ENCODE results near the gene REEP1. TPM values are rescaled to one million over a fixed set of nuclear protein-coding genes. Genes with fewer than 3 reads are reported as not detected.

The REEP1 gene
- total and polyA plus RNA-seq, 2 of the 4 experiments (the other 2 are of a cell fraction): under 0.01 to 0.03 TPM

DNA sequence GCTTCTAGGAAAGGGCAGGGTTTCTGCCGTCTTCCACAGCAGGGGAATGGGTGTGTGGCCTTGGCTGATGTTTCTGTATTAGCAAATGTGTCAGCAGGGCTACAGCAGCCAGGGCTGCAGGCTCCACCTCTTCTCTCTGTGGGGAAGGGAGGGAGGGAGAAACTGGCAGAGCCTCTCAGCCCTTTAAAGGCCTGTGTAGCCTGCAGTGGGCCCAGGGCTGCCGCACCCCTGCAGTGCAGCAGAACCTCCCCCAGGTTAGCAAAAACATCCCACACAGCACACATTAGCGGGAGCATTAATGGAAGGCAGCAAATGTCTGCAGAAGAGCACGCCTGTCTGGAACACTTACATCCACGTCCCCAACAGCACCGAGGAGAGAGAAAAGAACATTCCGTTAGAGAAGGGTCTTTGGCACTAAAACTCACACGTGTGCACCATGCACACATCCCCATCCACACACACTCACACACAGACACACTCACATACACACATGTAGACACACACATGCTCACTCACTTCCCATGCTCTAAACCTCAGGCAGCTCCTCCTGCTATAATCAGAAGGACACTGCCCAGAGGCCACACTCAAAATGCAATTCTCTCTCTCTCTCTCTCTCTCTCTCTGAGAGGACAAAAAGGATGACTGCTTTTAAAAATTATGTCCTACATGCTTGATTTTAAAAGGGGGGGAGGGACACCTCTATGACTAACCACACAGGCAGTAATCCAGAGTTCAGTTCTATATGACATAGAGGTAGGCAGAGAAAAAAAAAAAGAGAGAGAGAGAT lies 114.1 kb downstream of the REEP1 start:
- no peak overlapping the region for H2BK5ac ChIP-seq (ENCODE audit: low read depth, low read length, poor library complexity, severe bottlenecking)
- no peak overlapping the region for H2BK20ac ChIP-seq (ENCODE audit: low read depth, low read length)
- no peak overlapping the region for H3K56ac ChIP-seq (ENCODE audit: extremely low read depth, insufficient read depth, low read length)
- no peak overlapping the region for H2BK15ac ChIP-seq (ENCODE audit: low read depth, low read length)
- no peak overlapping the region for H3K9ac ChIP-seq (ENCODE audit: low read depth, low read length)
- CTCF ChIA-PET: no interaction called here
- 35% methylated on average over 4 of the region's 8 CpGs; no CpG with 5 or more reads in 1 of the 2 experiments for WGBS, 2 experiments (ENCODE audit: extremely low coverage in 2 of 2, insufficient read length in 1 of 2)
- dilution Hi-C loops (cut with HindIII; ENCODE audit: low sequenced_read_pairs, unreplicated experiment) (no loop called here), in situ Hi-C loops (cut with MboI; ENCODE audit: low sequenced_read_pairs) (no loop called here), intact Hi-C loops (cut with micrococcal nuclease) (loop anchor here (2.0 to 5.0 kb wide), 2 partner anchors 145 to 254 kb away; no protein-coding TSS in a partner anchor)
- H3K9me1 ChIP-seq (ENCODE audit: insufficient read depth, low read length): peaks cover 3% of the 10 kb centered on the region; the same call in 1 of the 2 replicates
- H2AK9ac ChIP-seq (replicated peaks; ENCODE audit: low read depth, low read length, poor library complexity): no peak overlapping the region
- H3K9me3 ChIP-seq (ENCODE audit: control insufficient read depth, insufficient read depth, low read length): no peaks in the 10 kb centered on the region
- peaks cover 7% of the 10 kb centered on the region for H3K4me1 ChIP-seq (ENCODE audit: control insufficient read depth, insufficient read depth, low read length)
- no TSS peak for BruUV-seq (replicated peaks)
- H3K18ac ChIP-seq (ENCODE audit: low read depth, low read length): no peak overlapping the region
- peak overlapping the region; percentile 34; the same call in 1 of the 2 replicates for H3K4me2 ChIP-seq (ENCODE audit: low read depth, low read length)
- H4K91ac ChIP-seq (ENCODE audit: insufficient read depth, low read depth, low read length): no peak overlapping the region; the same call in 1 of the 2 replicates
- H2AFZ ChIP-seq (replicated peaks; ENCODE audit: low read length, poor library complexity): peak overlapping the region; percentile 71
- H3K79me1 ChIP-seq (ENCODE audit: low read depth in 1 of 2, low read length in 2 of 2): no peaks in the 10 kb centered on the region
- POLR2A ChIA-PET (ENCODE audit: unreplicated experiment): no interaction called here
- no peak overlapping the region for H3K27ac ChIP-seq (ENCODE audit: insufficient read depth, low read length)
- no peak overlapping the region; the same call in 1 of the 2 replicates for H4K5ac ChIP-seq (ENCODE audit: low read depth, low read length)
- peaks cover 4% of the 10 kb centered on the region; the same call in 1 of the 2 replicates for H3K27me3 ChIP-seq (ENCODE audit: control insufficient read depth, insufficient read depth, low read length)
- H3K14ac ChIP-seq (replicated peaks; ENCODE audit: low read depth, low read length): 0 out of 2 replicates have a peak overlapping the region, but pooled peaks have one; percentile 26
- H2BK120ac ChIP-seq (ENCODE audit: low read depth, low read length): no peak overlapping the region
- H3K23ac ChIP-seq (ENCODE audit: low read depth, low read length): 0 out of 2 replicates have a peak overlapping the region, but pooled peaks have one; percentile 66
- H2AK5ac ChIP-seq (ENCODE audit: low read depth, low read length): no peak overlapping the region
- H3K4me3 ChIP-seq (ENCODE audit: insufficient read depth, low read depth, low read length): no peak overlapping the region
- ATAC-seq (ENCODE audit: low read depth): peak; percentile 90
- no peaks in the 10 kb centered on the region for H4K20me1 ChIP-seq (ENCODE audit: insufficient read depth, low read length)
- peak overlapping the region in 1 of 2 experiments; percentile 51; a peak in 1 of 4 replicates for H4K8ac ChIP-seq (ENCODE audit: low read depth in 2 of 2, low read length in 2 of 2)
- H3K4ac ChIP-seq (ENCODE audit: low read depth, low read length): peak overlapping the region; percentile 36
- DNase-seq: peak; percentile 59
- no peaks in the 10 kb centered on the region for H3K36me3 ChIP-seq (ENCODE audit: control insufficient read depth, insufficient read depth, low read length)
- TF ChIP-seq MAFK (IDR thresholded peaks at IDR 0.05; ENCODE audit: low read depth, low read length): no peak
- TF ChIP-seq BHLHE40 (IDR thresholded peaks at IDR 0.05; ENCODE audit: low read depth, low read length): no peak
- TF ChIP-seq, protein P1, sequence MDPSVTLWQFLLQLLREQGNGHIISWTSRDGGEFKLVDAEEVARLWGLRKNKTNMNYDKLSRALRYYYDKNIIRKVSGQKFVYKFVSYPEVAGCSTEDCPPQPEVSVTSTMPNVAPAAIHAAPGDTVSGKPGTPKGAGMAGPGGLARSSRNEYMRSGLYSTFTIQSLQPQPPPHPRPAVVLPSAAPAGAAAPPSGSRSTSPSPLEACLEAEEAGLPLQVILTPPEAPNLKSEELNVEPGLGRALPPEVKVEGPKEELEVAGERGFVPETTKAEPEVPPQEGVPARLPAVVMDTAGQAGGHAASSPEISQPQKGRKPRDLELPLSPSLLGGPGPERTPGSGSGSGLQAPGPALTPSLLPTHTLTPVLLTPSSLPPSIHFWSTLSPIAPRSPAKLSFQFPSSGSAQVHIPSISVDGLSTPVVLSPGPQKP (IDR thresholded peaks at IDR 0.05; ENCODE audit: borderline replicate concordance, low read depth, low read length): no peak
- no peak for TF ChIP-seq MXI1 (IDR thresholded peaks at IDR 0.05; ENCODE audit: borderline replicate concordance, low read depth, low read length)
- TF ChIP-seq RFX5 (IDR thresholded peaks at IDR 0.05; ENCODE audit: low read depth, low read length): no peak
- TF ChIP-seq NFE2L2 (IDR thresholded peaks at IDR 0.05; ENCODE audit: low read depth, low read length): no peak
- no peak for TF ChIP-seq SMC3 (IDR thresholded peaks at IDR 0.05; ENCODE audit: low read depth, low read length)
- no peak for TF ChIP-seq CHD1 (IDR thresholded peaks at IDR 0.05; ENCODE audit: low read depth, low read length)
- TF ChIP-seq, protein P2, sequence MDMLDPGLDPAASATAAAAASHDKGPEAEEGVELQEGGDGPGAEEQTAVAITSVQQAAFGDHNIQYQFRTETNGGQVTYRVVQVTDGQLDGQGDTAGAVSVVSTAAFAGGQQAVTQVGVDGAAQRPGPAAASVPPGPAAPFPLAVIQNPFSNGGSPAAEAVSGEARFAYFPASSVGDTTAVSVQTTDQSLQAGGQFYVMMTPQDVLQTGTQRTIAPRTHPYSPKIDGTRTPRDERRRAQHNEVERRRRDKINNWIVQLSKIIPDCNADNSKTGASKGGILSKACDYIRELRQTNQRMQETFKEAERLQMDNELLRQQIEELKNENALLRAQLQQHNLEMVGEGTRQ (IDR thresholded peaks at IDR 0.05; ENCODE audit: low read depth, low read length): no peak
- TF ChIP-seq, protein P3, sequence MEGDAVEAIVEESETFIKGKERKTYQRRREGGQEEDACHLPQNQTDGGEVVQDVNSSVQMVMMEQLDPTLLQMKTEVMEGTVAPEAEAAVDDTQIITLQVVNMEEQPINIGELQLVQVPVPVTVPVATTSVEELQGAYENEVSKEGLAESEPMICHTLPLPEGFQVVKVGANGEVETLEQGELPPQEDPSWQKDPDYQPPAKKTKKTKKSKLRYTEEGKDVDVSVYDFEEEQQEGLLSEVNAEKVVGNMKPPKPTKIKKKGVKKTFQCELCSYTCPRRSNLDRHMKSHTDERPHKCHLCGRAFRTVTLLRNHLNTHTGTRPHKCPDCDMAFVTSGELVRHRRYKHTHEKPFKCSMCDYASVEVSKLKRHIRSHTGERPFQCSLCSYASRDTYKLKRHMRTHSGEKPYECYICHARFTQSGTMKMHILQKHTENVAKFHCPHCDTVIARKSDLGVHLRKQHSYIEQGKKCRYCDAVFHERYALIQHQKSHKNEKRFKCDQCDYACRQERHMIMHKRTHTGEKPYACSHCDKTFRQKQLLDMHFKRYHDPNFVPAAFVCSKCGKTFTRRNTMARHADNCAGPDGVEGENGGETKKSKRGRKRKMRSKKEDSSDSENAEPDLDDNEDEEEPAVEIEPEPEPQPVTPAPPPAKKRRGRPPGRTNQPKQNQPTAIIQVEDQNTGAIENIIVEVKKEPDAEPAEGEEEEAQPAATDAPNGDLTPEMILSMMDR (conservative IDR thresholded peaks at IDR 0.05; ENCODE audit: low read depth, low read length): no peak
- TF ChIP-seq MAZ (IDR thresholded peaks at IDR 0.05; ENCODE audit: borderline replicate concordance, low read depth, low read length): no peak
- TF ChIP-seq RAD21 (IDR thresholded peaks at IDR 0.05; ENCODE audit: low read length): no peak
- no peak for TF ChIP-seq RCOR1 (IDR thresholded peaks at IDR 0.05; ENCODE audit: insufficient replicate concordance, low read length)

All from IMR-90 (cell line).